Fibroblast of lung (primary cell): ENCODE data around the gene CELA3A.

ENCODE experiments used
- EZH2 ChIP-seq: IDR thresholded peaks from 2 replicates; pipeline ENCODE4 v1.5.1; 2012; ENCODE audit warnings: low read length, control low read depth, mild to moderate bottlenecking; ENCODE audit errors: missing control alignments
- TF ChIP-seq, protein P1 (sequence below), 2 donors: IDR thresholded peaks in 1 of 2; conservative IDR thresholded peaks in 1 of 2; 1 replicate in 1 of 2; 2 replicates in 1 of 2; pipeline ENCODE4 v1.5.1; 2011 to 2012; ENCODE audit warnings: low read length in 2 of 2, control low read depth in 1 of 2, inconsistent platforms in 1 of 2, low read depth in 1 of 2, mild to moderate bottlenecking in 1 of 2

DNA sequence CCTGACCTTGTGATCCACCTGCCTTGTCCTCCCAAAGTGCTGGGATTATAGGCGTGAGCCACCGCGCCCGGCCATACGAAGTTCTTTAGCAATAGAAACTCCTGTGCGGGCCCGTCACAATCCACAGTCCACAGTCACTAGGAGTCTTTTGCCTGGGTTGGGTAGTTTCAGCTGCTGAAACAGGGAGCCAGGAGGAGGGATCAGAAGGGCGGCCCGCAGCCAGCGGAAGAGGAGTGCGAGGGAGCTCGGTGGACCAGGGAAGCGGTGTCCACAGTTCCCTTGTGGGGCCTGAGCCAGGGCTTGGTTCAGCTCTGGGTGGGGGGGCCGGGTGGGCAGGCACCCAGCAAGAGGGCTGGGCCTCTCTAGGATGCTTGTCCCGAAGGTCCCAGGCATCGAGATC lies 46.4 kb upstream of the CELA3A start:
- TF ChIP-seq, protein P1, sequence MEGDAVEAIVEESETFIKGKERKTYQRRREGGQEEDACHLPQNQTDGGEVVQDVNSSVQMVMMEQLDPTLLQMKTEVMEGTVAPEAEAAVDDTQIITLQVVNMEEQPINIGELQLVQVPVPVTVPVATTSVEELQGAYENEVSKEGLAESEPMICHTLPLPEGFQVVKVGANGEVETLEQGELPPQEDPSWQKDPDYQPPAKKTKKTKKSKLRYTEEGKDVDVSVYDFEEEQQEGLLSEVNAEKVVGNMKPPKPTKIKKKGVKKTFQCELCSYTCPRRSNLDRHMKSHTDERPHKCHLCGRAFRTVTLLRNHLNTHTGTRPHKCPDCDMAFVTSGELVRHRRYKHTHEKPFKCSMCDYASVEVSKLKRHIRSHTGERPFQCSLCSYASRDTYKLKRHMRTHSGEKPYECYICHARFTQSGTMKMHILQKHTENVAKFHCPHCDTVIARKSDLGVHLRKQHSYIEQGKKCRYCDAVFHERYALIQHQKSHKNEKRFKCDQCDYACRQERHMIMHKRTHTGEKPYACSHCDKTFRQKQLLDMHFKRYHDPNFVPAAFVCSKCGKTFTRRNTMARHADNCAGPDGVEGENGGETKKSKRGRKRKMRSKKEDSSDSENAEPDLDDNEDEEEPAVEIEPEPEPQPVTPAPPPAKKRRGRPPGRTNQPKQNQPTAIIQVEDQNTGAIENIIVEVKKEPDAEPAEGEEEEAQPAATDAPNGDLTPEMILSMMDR (conservative IDR thresholded peaks at IDR 0.05 in 1 of 2, IDR thresholded peaks at IDR 0.05 in 1 of 2; ENCODE audit: low read depth in 1 of 2, low read length in 2 of 2), result no peak
- no peak for TF ChIP-seq EZH2
